IPS-20b (cell line): Measurements from ENCODE around the gene ZNF800.
"Not testable (repeated sequence)": the region's sequence is repeated elsewhere in the genome, so short reads cannot be mapped to it uniquely, and the experiment has no call there.

Experiments used
- H3K27ac ChIP-seq: one replicate; pipeline ENCODE4 v1.5.1; 2013; ENCODE audit warnings: low read length
- H3K27me3 ChIP-seq: 2 replicates; pipeline ENCODE4 v1.6.1; 2013; ENCODE audit warnings: mild to moderate bottlenecking, low read length, inconsistent platforms; ENCODE audit not compliant: insufficient read depth
- H3K36me3 ChIP-seq: 2 replicates; pipeline ENCODE4 v1.6.1; 2013; ENCODE audit warnings: low read depth, mild to moderate bottlenecking, inconsistent platforms, low read length, moderate library complexity; ENCODE audit not compliant: insufficient read depth
- H3K4me1 ChIP-seq: 2 replicates; pipeline ENCODE4 v1.6.1; 2013; ENCODE audit warnings: mild to moderate bottlenecking, control low read depth, inconsistent platforms, low read length, moderate library complexity; ENCODE audit not compliant: insufficient read depth
- H3K4me3 ChIP-seq: 2 replicates; pipeline ENCODE4 v1.5.1; 2013; ENCODE audit warnings: mild to moderate bottlenecking, low read length, inconsistent platforms
- H3K9ac ChIP-seq: 2 replicates; pipeline ENCODE4 v1.6.1; 2013; ENCODE audit warnings: low read depth, mild to moderate bottlenecking, inconsistent platforms, low read length, moderate library complexity
- H3K9me3 ChIP-seq: 2 replicates; pipeline ENCODE4 v1.6.1; 2013; ENCODE audit warnings: mild to moderate bottlenecking, low read depth, low read length, inconsistent platforms; ENCODE audit not compliant: insufficient read depth

The ZNF800 gene

GRCh38 chr7:127413326-127413725, 20.8 kb upstream of the ZNF800 start:
- Histone ChIP-seq H3K4me1 (no peaks in the 10 kb centered on the region), H3K9me3 (no peaks in the 10 kb centered on the region), H3K4me3 (no peak overlapping the region), H3K9ac (no peak overlapping the region), H3K27ac (no peak overlapping the region), H3K36me3 (no peaks in the 10 kb centered on the region), H3K27me3 (no peaks in the 10 kb centered on the region)

DNA sequence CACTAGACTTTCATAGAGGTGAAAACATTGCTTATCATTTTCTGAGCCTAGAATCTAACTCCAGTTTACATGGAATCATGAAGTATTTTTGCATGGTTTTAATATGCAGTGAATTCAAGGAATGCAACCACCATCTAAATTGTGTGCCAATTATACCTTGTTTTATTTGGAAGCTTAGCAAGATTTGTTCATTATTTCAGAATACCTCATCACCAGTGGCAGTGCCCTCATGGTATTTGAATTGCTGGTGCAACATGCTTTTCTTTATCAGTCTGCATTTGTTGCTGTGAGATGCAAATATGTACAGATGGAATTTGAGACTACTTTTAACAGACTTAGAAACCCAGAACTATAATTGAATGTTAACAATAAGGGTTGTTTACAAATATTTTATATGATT, 18.7 kb upstream of the ZNF800 start:
- no peak overlapping the region for H3K4me3 ChIP-seq
- no peaks in the 10 kb centered on the region for H3K36me3 ChIP-seq
- no peaks in the 10 kb centered on the region for H3K27me3 ChIP-seq
- no peak overlapping the region for H3K27ac ChIP-seq
- H3K4me1 ChIP-seq: no peaks in the 10 kb centered on the region
- no peak overlapping the region for H3K9ac ChIP-seq
- no peaks in the 10 kb centered on the region for H3K9me3 ChIP-seq

GRCh38 chr7:127409629-127410028, 17.1 kb upstream of the ZNF800 start:
- no peak overlapping the region for H3K27ac ChIP-seq
- no peak overlapping the region for H3K9ac ChIP-seq
- H3K9me3 ChIP-seq: no peaks in the 10 kb centered on the region
- no peaks in the 10 kb centered on the region for H3K27me3 ChIP-seq
- H3K36me3 ChIP-seq: no peaks in the 10 kb centered on the region
- H3K4me3 ChIP-seq: no peak overlapping the region
- no peaks in the 10 kb centered on the region for H3K4me1 ChIP-seq

GRCh38 chr7:127404286-127405072, 12.0 kb upstream of the ZNF800 start:
- no peak overlapping the region for H3K4me3 ChIP-seq

DNA sequence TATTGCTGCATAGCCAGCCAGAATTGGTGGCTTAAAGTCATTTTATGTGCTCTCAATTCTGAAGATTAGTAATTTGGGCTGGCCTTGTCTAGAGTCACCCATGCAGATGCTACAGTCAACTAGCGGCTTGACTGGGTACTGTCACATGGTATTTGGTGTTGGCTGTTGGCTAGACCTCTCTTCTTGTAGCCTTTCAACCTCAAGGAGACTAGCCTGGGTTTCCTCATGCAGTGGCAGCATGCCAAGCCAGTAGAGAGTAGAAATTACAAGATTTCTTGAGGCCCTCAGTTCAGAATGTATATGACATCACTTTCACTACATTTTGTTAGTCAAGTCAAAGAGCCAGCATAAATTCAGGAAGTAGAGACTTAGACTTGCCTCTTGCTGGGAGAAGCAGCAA, 3.7 kb upstream of the ZNF800 start:
- H3K4me1 ChIP-seq: peaks cover 4% of the 10 kb centered on the region; the same call in 1 of the 2 replicates
- H3K27me3 ChIP-seq: peaks cover 57% of the 10 kb centered on the region
- H3K4me3 ChIP-seq: no peak overlapping the region
- no peaks in the 10 kb centered on the region for H3K9me3 ChIP-seq
- no peak overlapping the region for H3K27ac ChIP-seq
- no peak overlapping the region for H3K9ac ChIP-seq
- no peaks in the 10 kb centered on the region for H3K36me3 ChIP-seq

More at GRCh38 chr7:127404286-127405072, 12.0 kb upstream of the ZNF800 start:
- Histone ChIP-seq H3K9me3 (no peaks in the 10 kb centered on the region), H3K27me3 (peaks cover 2% of the 10 kb centered on the region; the same call in 1 of the 2 replicates), H3K36me3 (no peaks in the 10 kb centered on the region), H3K4me1 (no peaks in the 10 kb centered on the region), H3K27ac (no peak overlapping the region), H3K9ac (no peak overlapping the region)

- H3K27me3 ChIP-seq: peaks cover 67% of the 10 kb centered on the region
- H3K4me3 ChIP-seq, H3K36me3 ChIP-seq, H3K27ac ChIP-seq, H3K9ac ChIP-seq, H3K9me3 ChIP-seq, H3K4me1 ChIP-seq: not testable (repeated sequence)
Measured at GRCh38 chr7:127395104-127395503, 2.6 kb upstream of the ZNF800 start.

- no peaks in the 10 kb centered on the region for H3K9me3 ChIP-seq
- peaks cover 63% of the 10 kb centered on the region for H3K27me3 ChIP-seq
- H3K4me1 ChIP-seq: peaks cover 4% of the 10 kb centered on the region; the same call in 1 of the 2 replicates
- peak overlapping the region; percentile 92 for H3K4me3 ChIP-seq
- no peak overlapping the region for H3K9ac ChIP-seq
- peaks cover 1% of the 10 kb centered on the region; the same call in 1 of the 2 replicates for H3K36me3 ChIP-seq
- H3K27ac ChIP-seq: no peak overlapping the region
Measured at GRCh38 chr7:127393368-127394058, 1.0 kb upstream of the ZNF800 start.

GRCh38 chr7:127392182-127392565, 334 bp downstream of the ZNF800 start:
- Histone ChIP-seq H3K27me3 (peaks cover 63% of the 10 kb centered on the region), H3K4me3 (peak overlapping the region; percentile 92), H3K4me1 (peaks cover 4% of the 10 kb centered on the region; the same call in 1 of the 2 replicates), H3K36me3 (peaks cover 3% of the 10 kb centered on the region; the same call in 1 of the 2 replicates), H3K9ac (peak overlapping the region; percentile 68; the same call in 1 of the 2 replicates), H3K9me3 (no peaks in the 10 kb centered on the region), H3K27ac (no peak overlapping the region)

DNA sequence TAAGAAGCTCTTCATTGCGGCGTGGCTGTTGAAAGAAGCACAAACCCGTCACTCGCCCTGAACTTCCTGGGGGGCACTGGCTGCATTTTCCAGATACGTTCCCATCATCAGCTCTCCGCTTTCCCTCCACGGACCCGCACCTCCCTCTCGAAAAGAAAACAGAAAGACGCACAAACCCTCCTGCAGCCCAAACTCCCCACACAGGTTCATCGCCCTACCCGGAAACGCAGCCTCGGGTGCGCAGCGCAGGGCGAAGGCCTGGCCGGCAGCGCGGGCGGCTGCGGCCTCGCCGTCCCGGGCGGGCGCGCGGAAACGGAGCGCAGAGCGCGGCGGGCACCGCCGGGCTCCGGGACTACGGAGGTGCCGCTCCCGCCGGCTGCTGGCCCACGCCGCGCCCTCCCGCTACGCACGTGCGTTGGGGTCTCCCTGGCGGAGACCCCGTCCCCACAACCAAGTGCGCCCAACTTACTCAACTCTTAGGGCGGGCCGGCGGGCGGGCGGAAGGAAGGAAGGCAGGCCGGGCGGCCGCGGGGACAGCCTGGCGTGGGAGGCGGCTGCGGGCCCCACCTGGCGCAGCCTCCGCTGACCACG, 822 bp downstream of the ZNF800 start:
- H3K4me3 ChIP-seq: peak overlapping the region; percentile 92
- H3K36me3 ChIP-seq: peaks cover 3% of the 10 kb centered on the region; the same call in 1 of the 2 replicates
- H3K27ac ChIP-seq: no peak overlapping the region
- peaks cover 4% of the 10 kb centered on the region; the same call in 1 of the 2 replicates for H3K4me1 ChIP-seq
- no peaks in the 10 kb centered on the region for H3K9me3 ChIP-seq
- H3K9ac ChIP-seq: peak overlapping the region; percentile 59; the same call in 1 of the 2 replicates
- H3K27me3 ChIP-seq: peaks cover 63% of the 10 kb centered on the region

GRCh38 chr7:127390817-127391590, 1.5 kb downstream of the ZNF800 start:
- peak overlapping the region; percentile 59; the same call in 1 of the 2 replicates for H3K9ac ChIP-seq
- peaks cover 3% of the 10 kb centered on the region; the same call in 1 of the 2 replicates for H3K36me3 ChIP-seq
- H3K4me1 ChIP-seq: peaks cover 4% of the 10 kb centered on the region; the same call in 1 of the 2 replicates
- peaks cover 57% of the 10 kb centered on the region for H3K27me3 ChIP-seq
- H3K4me3 ChIP-seq: peak overlapping the region; percentile 92
- H3K27ac ChIP-seq: no peak overlapping the region
- H3K9me3 ChIP-seq: no peaks in the 10 kb centered on the region
